K562 (cell line): ENCODE results near the gene EVL. TPM values are rescaled to one million over a fixed set of nuclear protein-coding genes. Genes with fewer than 3 reads are reported as not detected.

Experiments
- ATAC-seq: fragments of 200-7000 bp; cut with Tn5 transposase; 3 replicates; pipeline ENCODE4 v1.9.1; 2020; ENCODE audit warnings: moderate library complexity
- BruUV-seq: library from RNA; stranded (reverse); fragments of 400-500 nt; replicated peaks from 2 replicates; lab custom pipeline; 2021; lab: Mats Ljungman, UMichigan
- CTCF ChIA-PET: fragments of 300-600 bp; formaldehyde crosslinking; extraction: SDS; loops from one replicate; lab custom pipeline; 2021; ENCODE audit warnings: low intra/inter-chr PET ratio; lab: Yijun Ruan, JAX
- POLR2A ChIA-PET: fragments of 300-600, 350-650 bp; sonication (Branson Sonifier 250); formaldehyde crosslinking; extraction: SDS; loops from one replicate; lab custom pipeline; 2021; ENCODE audit warnings: antibody characterized with exemption, inconsistent platforms; lab: Yijun Ruan, JAX
- DNase-seq, 4 experiments: peaks; one replicate each; pipeline versions ENCODE4 v3.0.0 to v3.0.0-alpha.2; 2011 to 2018; ENCODE audit warnings: low spot score in 3 of 4, mixed read lengths in 3 of 4; ENCODE audit errors: extremely low read depth in 1 of 4
- FAIRE-seq: peaks from 2 replicates; lab custom pipeline; 2011; peaks lifted over from hg19 to GRCh38; lab: Jason Lieb, UNC
- H2AFZ ChIP-seq: 2 replicates; pipeline ENCODE4 v1.6.0; 2011; ENCODE audit warnings: low read depth, low read length, control low read depth, inconsistent platforms
- H3K27ac ChIP-seq: fragments of 200-600 bp; 3 replicates; pipeline ENCODE4 v1.8.0; 2011; ENCODE audit warnings: low read depth, mild to moderate bottlenecking, control low read depth, inconsistent platforms, low read length, moderate library complexity, mixed read lengths; ENCODE audit errors: extremely low read depth
- H3K27me3 ChIP-seq, 2 experiments: fragments of 300-600 bp in 1 of 2; 2 replicates in 1 of 2; 3 replicates in 1 of 2; pipeline versions ENCODE4 v1.6.0 to v1.8.0; 2011; ENCODE audit warnings: inconsistent platforms in 2 of 2, low read length in 2 of 2, mild to moderate bottlenecking in 1 of 2, mixed read lengths in 1 of 2, moderate library complexity in 1 of 2; ENCODE audit not compliant: control insufficient read depth in 2 of 2, insufficient read depth in 2 of 2
- H3K36me3 ChIP-seq: fragments of 300-600 bp; 3 replicates; pipeline ENCODE4 v1.8.0; 2011; ENCODE audit warnings: mild to moderate bottlenecking, low read length, inconsistent platforms; ENCODE audit not compliant: control insufficient read depth, insufficient read depth
- H3K4me1 ChIP-seq, 2 experiments: fragments of 200-600 bp in 1 of 2; replicated peaks in 1 of 2; 2 replicates in 1 of 2; 3 replicates in 1 of 2; pipeline versions ENCODE4 v1.5.1 to v1.8.0; 2011; ENCODE audit warnings: inconsistent platforms in 2 of 2, low read length in 2 of 2, mild to moderate bottlenecking in 1 of 2, mixed read lengths in 1 of 2, moderate library complexity in 1 of 2; ENCODE audit not compliant: control insufficient read depth in 2 of 2, insufficient read depth in 2 of 2
- H3K4me2 ChIP-seq: 2 replicates; pipeline ENCODE4 v1.6.1; 2011; ENCODE audit warnings: low read length, control low read depth, inconsistent platforms, mixed read lengths; ENCODE audit not compliant: insufficient read depth
- H3K4me3 ChIP-seq: fragments of 200-600 bp; sonication (generic), shearing (Covaris generic); 2 replicates; pipeline ENCODE4 v1.5.1; 2016; ENCODE audit warnings: control low read depth, inconsistent platforms
- H3K79me2 ChIP-seq: fragments of 200-600 bp; 3 replicates; pipeline ENCODE4 v1.8.0; 2011; ENCODE audit warnings: low read length, inconsistent platforms; ENCODE audit not compliant: control insufficient read depth, insufficient read depth
- H3K9ac ChIP-seq, 2 experiments: 2 replicates each; pipeline versions ENCODE4 v1.6.0 to v1.6.1; 2011; ENCODE audit warnings: low read depth in 2 of 2, low read length in 2 of 2, control low read depth in 1 of 2, inconsistent platforms in 1 of 2, mild to moderate bottlenecking in 1 of 2, mixed read lengths in 1 of 2; ENCODE audit not compliant: insufficient read depth in 1 of 2
- H3K9me1 ChIP-seq: one replicate; pipeline ENCODE4 v1.6.0; 2011; ENCODE audit warnings: inconsistent platforms, mild to moderate bottlenecking, low read length, moderate library complexity; ENCODE audit not compliant: control insufficient read depth, insufficient read depth
- H3K9me3 ChIP-seq: replicated peaks from 2 replicates; pipeline ENCODE4 v1.5.1; 2011; ENCODE audit warnings: low read depth, low read length, inconsistent platforms; ENCODE audit not compliant: control insufficient read depth, insufficient read depth
- H4K20me1 ChIP-seq: replicated peaks from 2 replicates; pipeline ENCODE4 v1.6.1; 2011; ENCODE audit warnings: low read length, inconsistent platforms, mixed read lengths; ENCODE audit not compliant: control insufficient read depth, insufficient read depth
- CHD2 ChIP-seq: IDR thresholded peaks from 2 replicates; pipeline ENCODE4 v1.6.1; 2011; ENCODE audit warnings: low read depth, low read length
- DPF2 ChIP-seq: fragments of 450-650 bp; IDR thresholded peaks from 2 replicates; pipeline ENCODE4 v1.6.1; 2016
- MTA1 ChIP-seq: fragments of 450-650 bp; IDR thresholded peaks from 2 replicates; pipeline ENCODE4 v1.6.1; 2017; ENCODE audit warnings: borderline replicate concordance
- RREB1 ChIP-seq: fragments of 250-450 bp; sonication (Bioruptor Pico); IDR thresholded peaks from 2 replicates; pipeline ENCODE4 v1.4.0; 2020
- SIN3B ChIP-seq: fragments of 450-650 bp; IDR thresholded peaks from 2 replicates; pipeline ENCODE4 v1.6.1; 2017; ENCODE audit warnings: low read depth, mild to moderate bottlenecking, moderate library complexity
- ZBTB17 ChIP-seq: fragments of 450-650 bp; formaldehyde crosslinking; IDR thresholded peaks from 2 replicates; pipeline ENCODE4 v1.4.0; 2020; ENCODE audit warnings: mild to moderate bottlenecking
- ZSCAN32 ChIP-seq: fragments of 450-650 bp; formaldehyde crosslinking; IDR thresholded peaks from 2 replicates; pipeline ENCODE4 v1.4.0; 2020; ENCODE audit warnings: mild to moderate bottlenecking, moderate library complexity
- WGBS: fragments of 100-300 bp; shearing (Covaris generic); methylation state at CpG from one replicate; pipeline ENCODE4 v1.1.6; 2016; ENCODE audit warnings: low coverage, mixed read lengths; ENCODE audit not compliant: insufficient coverage; ENCODE audit errors: missing lambda C conversion rate; 5-methylcytosine and 5-hydroxymethylcytosine counted together
- in situ Hi-C: fragments of 300-500 bp; cut with MboI; formaldehyde crosslinking; loops from 4 replicates; pipeline ENCODE4 v1.15.0; 2018; ENCODE audit warnings: inconsistent platforms, mixed read lengths
- intact Hi-C: fragments of 100-400 bp; cut with micrococcal nuclease; formaldehyde crosslinking; loops from 2 replicates; pipeline ENCODE4 v1.14.2; 2022
- polyA plus RNA-seq, 8 experiments: library from polyadenylated mRNA; depleted of rRNA in 4 of 8; stranded (reverse) in 5 of 8; unstranded in 3 of 8; fragments of >200 nt; fragmentation: Nextera tagmentation in 2 of 8; fragmentation: Illumina TruSeq in 1 of 8; extraction: Ambion mirVana in 2 of 8; extraction: Trizol in 1 of 8; gene quantifications; 2 replicates each; pipeline versions ENCODE4 v1.2.1 to v1.2.3, GENCODE V29; 2011 to 2014; ENCODE audit warnings: inconsistent platforms in 1 of 8, missing spikeins in 1 of 8
- total RNA-seq, 7 experiments: library from RNA; depleted of rRNA in 6 of 7; stranded (reverse); fragments of >200 nt in 6 of 7; fragmentation: Illumina TruSeq in 2 of 7; extraction: Trizol in 2 of 7; gene quantifications; 2 replicates each; pipeline versions ENCODE4 v1.2.1 to v1.2.3, GENCODE V29; 2011 to 2021; ENCODE audit warnings: low replicate concordance in 1 of 7
- TF ChIP-seq, protein P1 (sequence below): fragments of 450-650 bp; IDR thresholded peaks from 2 replicates; pipeline ENCODE4 v1.6.1; 2017; ENCODE audit warnings: antibody characterized with exemption

Gene EVL
- total and polyA plus RNA-seq, 9 of the 15 experiments (the other 6 are each of a cell fraction or from before 2014, with no cell fraction given) = 2.9 to 43.4 (median 23.9) TPM

- H3K4me3 ChIP-seq = no peak overlapping the region
- BruUV-seq = no TSS peak
- TF ChIP-seq ZBTB17 = no peak
- TF ChIP-seq CHD2 = no peak
- no peak for TF ChIP-seq SIN3B
- TF ChIP-seq ZSCAN32 = no peak
- ChIA-PET CTCF (no interaction called here), POLR2A (interaction anchor here (0.8 to 1.4 kb wide), 4 partner anchors 10 to 105 kb away, joined by 3 read pairs; no protein-coding TSS in a partner anchor)
- in situ Hi-C loops (no loop called here), intact Hi-C loops (no loop called here)
- H3K4me1 ChIP-seq = peaks cover 0 to 5% of the 10 kb centered on the region in 2 experiments; a peak in 3 of 5 replicates
- H3K9me3 ChIP-seq = no peaks in the 10 kb centered on the region
- no peaks in the 10 kb centered on the region for H3K79me2 ChIP-seq
- H3K9ac ChIP-seq = no peak overlapping the region
- H3K9me1 ChIP-seq = no peaks in the 10 kb centered on the region
- no peak overlapping the region for H3K4me2 ChIP-seq
- 71% methylated on average over 3 of the region's 5 CpGs for WGBS
- FAIRE-seq = no peak
- DNase-seq = no peak
- no peaks in the 10 kb centered on the region for H3K27me3 ChIP-seq
- no peak overlapping the region for H3K27ac ChIP-seq
- H3K36me3 ChIP-seq = no peaks in the 10 kb centered on the region
- no peak for ATAC-seq
- no peaks in the 10 kb centered on the region; the same call in 1 of the 2 replicates for H4K20me1 ChIP-seq
- no peak overlapping the region for H2AFZ ChIP-seq
These were observed 31.7 kb upstream of the EVL start for GRCh38 chr14:100033347-100034075.

GRCh38 chr14:100034468-100034867 lies 30.8 kb upstream of the EVL start:
- BruUV-seq = no TSS peak
- DNase-seq (no peak), ATAC-seq (no peak), FAIRE-seq (no peak)
- Histone ChIP-seq H2AFZ (no peak overlapping the region), H3K27me3 (no peaks in the 10 kb centered on the region), H3K79me2 (no peaks in the 10 kb centered on the region), H3K4me3 (no peak overlapping the region), H4K20me1 (no peaks in the 10 kb centered on the region; the same call in 1 of the 2 replicates), H3K4me1 (peaks cover 0 to 5% of the 10 kb centered on the region in 2 experiments; a peak in 3 of 5 replicates), H3K9ac (no peak overlapping the region), H3K27ac (no peak overlapping the region), H3K9me3 (no peaks in the 10 kb centered on the region), H3K9me1 (no peaks in the 10 kb centered on the region), H3K36me3 (no peaks in the 10 kb centered on the region), H3K4me2 (no peak overlapping the region)
- in situ Hi-C loops = no loop called here
- ChIA-PET CTCF (no interaction called here), POLR2A (no interaction called here)
- intact Hi-C loops = no loop called here
- 58% methylated on average over 4 of the region's 4 CpGs for WGBS
- no peak for TF ChIP-seq DPF2
- no peak for TF ChIP-seq MTA1
- TF ChIP-seq, protein P1, sequence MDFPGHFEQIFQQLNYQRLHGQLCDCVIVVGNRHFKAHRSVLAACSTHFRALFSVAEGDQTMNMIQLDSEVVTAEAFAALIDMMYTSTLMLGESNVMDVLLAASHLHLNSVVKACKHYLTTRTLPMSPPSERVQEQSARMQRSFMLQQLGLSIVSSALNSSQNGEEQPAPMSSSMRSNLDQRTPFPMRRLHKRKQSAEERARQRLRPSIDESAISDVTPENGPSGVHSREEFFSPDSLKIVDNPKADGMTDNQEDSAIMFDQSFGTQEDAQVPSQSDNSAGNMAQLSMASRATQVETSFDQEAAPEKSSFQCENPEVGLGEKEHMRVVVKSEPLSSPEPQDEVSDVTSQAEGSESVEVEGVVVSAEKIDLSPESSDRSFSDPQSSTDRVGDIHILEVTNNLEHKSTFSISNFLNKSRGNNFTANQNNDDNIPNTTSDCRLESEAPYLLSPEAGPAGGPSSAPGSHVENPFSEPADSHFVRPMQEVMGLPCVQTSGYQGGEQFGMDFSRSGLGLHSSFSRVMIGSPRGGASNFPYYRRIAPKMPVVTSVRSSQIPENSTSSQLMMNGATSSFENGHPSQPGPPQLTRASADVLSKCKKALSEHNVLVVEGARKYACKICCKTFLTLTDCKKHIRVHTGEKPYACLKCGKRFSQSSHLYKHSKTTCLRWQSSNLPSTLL = no peak
- TF ChIP-seq RREB1 (CRISPR knock-in tag) = no peak
